GM23338 (cell line): ENCODE results near the gene SLC35A4. TPM values are rescaled to one million over a fixed set of nuclear protein-coding genes. Genes with fewer than 3 reads are reported as not detected.

ENCODE experiments used
- ATAC-seq: fragments of 200-7000 bp; cut with Tn5 transposase; 3 replicates; pipeline ENCODE4 v1.9.1; 2020
- DNase-seq: peaks from one replicate; pipeline ENCODE4 v3.0.0-alpha.2; 2015; ENCODE audit warnings: low spot score
- H2AFZ ChIP-seq: fragments of 200-600 bp; sonication (generic); 2 replicates; pipeline ENCODE4 v1.8.0; 2016; ENCODE audit warnings: antibody characterized with exemption, mild to moderate bottlenecking, moderate library complexity
- H3F3A ChIP-seq: fragments of 200-600 bp; sonication (generic); replicated peaks from 2 replicates; pipeline ENCODE4 v1.8.0; 2017; ENCODE audit warnings: antibody characterized with exemption, mixed run types, low read depth
- H3K27ac ChIP-seq: fragments of 200-600 bp; sonication (generic); 2 replicates; pipeline ENCODE4 v1.6.1; 2016; ENCODE audit warnings: low read depth
- H3K27me3 ChIP-seq: fragments of 200-600 bp; sonication (generic); 2 replicates; pipeline ENCODE4 v1.8.0; 2016; ENCODE audit warnings: mild to moderate bottlenecking, mixed run types, moderate library complexity; ENCODE audit not compliant: insufficient read depth
- H3K36me3 ChIP-seq: fragments of 200-600 bp; sonication (generic); 2 replicates; pipeline ENCODE4 v1.8.0; 2016; ENCODE audit warnings: mild to moderate bottlenecking; ENCODE audit not compliant: insufficient read depth
- H3K4me1 ChIP-seq: fragments of 200-600 bp; sonication (generic); 2 replicates; pipeline ENCODE4 v1.8.0; 2016; ENCODE audit warnings: mild to moderate bottlenecking, moderate library complexity; ENCODE audit not compliant: insufficient read depth
- H3K4me2 ChIP-seq: fragments of 200-600 bp; sonication (generic); 2 replicates; pipeline ENCODE4 v1.7.1; 2017; ENCODE audit warnings: mixed run types
- H3K4me3 ChIP-seq: fragments of 200-600 bp; sonication (generic); 2 replicates; pipeline ENCODE4 v1.6.1; 2016; ENCODE audit warnings: mixed run types
- H3K79me2 ChIP-seq: fragments of 200-600 bp; sonication (generic); replicated peaks from 2 replicates; pipeline ENCODE4 v1.8.0; 2017; ENCODE audit warnings: mild to moderate bottlenecking; ENCODE audit not compliant: insufficient read depth
- H3K9me2 ChIP-seq: fragments of 200-600 bp; sonication (generic); 2 replicates; pipeline ENCODE4 v1.8.0; 2017; ENCODE audit not compliant: insufficient read depth
- H4K20me1 ChIP-seq: fragments of 200-600 bp; sonication (generic); replicated peaks from 2 replicates; pipeline ENCODE4 v1.8.0; 2017; ENCODE audit warnings: mild to moderate bottlenecking; ENCODE audit not compliant: insufficient read depth
- H3K27ac Mint-ChIP-seq: 2 replicates; pipeline ENCODE4 v1.8.0; 2020; ENCODE audit warnings: inconsistent platforms, mild to moderate bottlenecking, moderate library complexity, mixed read lengths
- H3K27me3 Mint-ChIP-seq: 3 replicates; pipeline ENCODE4 v1.8.0; 2022; ENCODE audit warnings: low read depth, mild to moderate bottlenecking, moderate library complexity, mixed read lengths, inconsistent platforms; ENCODE audit not compliant: insufficient read depth, poor library complexity
- H3K36me3 Mint-ChIP-seq: 3 replicates; pipeline ENCODE4 v1.8.0; 2021; ENCODE audit warnings: low read depth, mild to moderate bottlenecking, inconsistent platforms, moderate library complexity, mixed read lengths
- H3K4me1 Mint-ChIP-seq: 3 replicates; pipeline ENCODE4 v1.8.0; 2020; ENCODE audit warnings: mild to moderate bottlenecking, inconsistent platforms, mixed read lengths
- H3K4me3 Mint-ChIP-seq: 3 replicates; pipeline ENCODE4 v1.8.0; 2021; ENCODE audit warnings: moderate library complexity, mild to moderate bottlenecking, inconsistent platforms, mixed read lengths
- H3K9me3 Mint-ChIP-seq: 3 replicates; pipeline ENCODE4 v1.8.0; 2020; ENCODE audit warnings: moderate library complexity, mild to moderate bottlenecking, inconsistent platforms, mixed read lengths
- CREB1 ChIP-seq: fragments of 250-450 bp; sonication (Bioruptor Pico); IDR thresholded peaks from 2 replicates; pipeline ENCODE4 v1.5.0; 2020; ENCODE audit warnings: low read depth, mild to moderate bottlenecking, moderate library complexity
- EZH2 ChIP-seq: fragments of 200-600 bp; sonication (generic); IDR thresholded peaks from one replicate; pipeline ENCODE4 v1.8.0; 2017; ENCODE audit warnings: antibody characterized with exemption, mild to moderate bottlenecking, low read depth; ENCODE audit not compliant: unreplicated experiment
- EZH2phosphoT487 ChIP-seq: fragments of 200-600 bp; sonication (generic); IDR thresholded peaks from one replicate; pipeline ENCODE4 v1.8.1; 2018; ENCODE audit warnings: antibody characterized with exemption; ENCODE audit not compliant: unreplicated experiment
- JUNB ChIP-seq: IDR thresholded peaks from one replicate; pipeline ENCODE4 v1.6.1; 2016; ENCODE audit warnings: antibody characterized with exemption; ENCODE audit not compliant: unreplicated experiment
- NANOG ChIP-seq: IDR thresholded peaks from 2 replicates; pipeline ENCODE4 v1.6.1; 2016; ENCODE audit warnings: antibody characterized with exemption, borderline replicate concordance
- POLR2AphosphoS5 ChIP-seq: IDR thresholded peaks from 2 replicates; pipeline ENCODE4 v1.6.1; 2016; ENCODE audit warnings: antibody characterized with exemption, low read depth
- STAT1 ChIP-seq: IDR thresholded peaks from one replicate; pipeline ENCODE4 v1.6.1; 2016; ENCODE audit warnings: antibody characterized with exemption; ENCODE audit not compliant: unreplicated experiment
- ZNF114 ChIP-seq: fragments of 250-450 bp; sonication (Bioruptor Pico); IDR thresholded peaks from 2 replicates; pipeline ENCODE4 v1.5.0; 2020; ENCODE audit warnings: mild to moderate bottlenecking, moderate library complexity
- ZNF331 ChIP-seq: fragments of 250-450 bp; sonication (Bioruptor Pico); IDR thresholded peaks from 2 replicates; pipeline ENCODE4 v1.5.0; 2020; ENCODE audit warnings: low read depth, mild to moderate bottlenecking, moderate library complexity
- polyA plus RNA-seq: library from polyadenylated mRNA; unstranded; fragments of >200 nt; fragmentation: Nextera tagmentation; extraction: Ambion mirVana; gene quantifications from 2 replicates; pipeline ENCODE4 v1.2.1, GENCODE V29; 2016
- total RNA-seq: library from RNA; depleted of rRNA; stranded (reverse); fragments of >200 nt; shearing (Covaris generic); gene quantifications from 2 replicates; pipeline ENCODE4 v1.2.3, GENCODE V29; 2014
- TF ChIP-seq, protein P1 (sequence below): fragments of 250-450 bp; sonication (Bioruptor Pico); IDR thresholded peaks from 2 replicates; pipeline ENCODE4 v1.5.0; 2020; ENCODE audit warnings: mild to moderate bottlenecking, moderate library complexity
- TF ChIP-seq, protein P2 (sequence below), 2 experiments: fragments of 200-600 bp in 1 of 2; sonication (generic) in 1 of 2; conservative IDR thresholded peaks; 2 replicates each; pipeline versions ENCODE4 v1.5.1 to v1.6.1; 2016 to 2017; ENCODE audit warnings: antibody characterized with exemption in 2 of 2, low read depth in 2 of 2, mild to moderate bottlenecking in 2 of 2, moderate library complexity in 1 of 2
- TF ChIP-seq, protein P3 (sequence below): IDR thresholded peaks from one replicate; pipeline ENCODE4 v1.6.1; 2018; ENCODE audit warnings: antibody characterized with exemption; ENCODE audit not compliant: unreplicated experiment
- TF ChIP-seq, protein P4 (sequence below): IDR thresholded peaks from 2 replicates; pipeline ENCODE4 v1.6.1; 2016; ENCODE audit warnings: antibody characterized with exemption

The SLC35A4 gene
- total and polyA plus RNA-seq, 2 experiments from 2014 or later, result 17.7 to 39.1 TPM

DNA sequence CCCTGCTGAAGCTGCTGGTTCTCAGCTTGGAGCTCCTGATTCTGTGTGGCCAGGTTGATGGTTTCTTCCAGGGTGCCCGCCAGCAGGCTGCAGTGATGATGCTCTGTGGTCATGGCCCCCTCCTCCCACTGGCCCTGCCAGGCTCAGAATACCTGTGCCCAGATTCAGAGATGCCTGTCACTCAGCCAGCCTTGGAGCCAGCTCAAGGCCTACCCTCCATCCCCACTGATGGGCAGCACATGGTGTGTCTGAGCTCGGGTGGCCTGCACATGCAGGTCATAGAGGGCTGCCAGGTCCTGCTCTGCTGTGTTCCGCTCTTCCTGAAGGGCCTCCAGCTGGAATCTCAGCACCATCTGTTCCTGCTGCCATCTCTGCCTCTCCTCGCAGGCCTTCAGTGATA is 5.4 kb downstream of the SLC35A4 start:
- ATAC-seq (no peak), DNase-seq (no peak)
- Mint-ChIP-seq H3K27me3 (peaks cover 8% of the 10 kb centered on the region), H3K4me3 (no peak overlapping the region), H3K27ac (no peak overlapping the region), H3K9me3 (no peaks in the 10 kb centered on the region; the same call in 2 of the 3 replicates), H3K4me1 (no peaks in the 10 kb centered on the region; the same call in 2 of the 3 replicates), H3K36me3 (peaks cover 22% of the 10 kb centered on the region)
- Histone ChIP-seq H2AFZ (no peak overlapping the region), H3F3A (no peaks in the 10 kb centered on the region), H3K79me2 (peaks cover 8% of the 10 kb centered on the region), H3K4me2 (no peak overlapping the region), H3K27ac (no peak overlapping the region), H3K27me3 (no peaks in the 10 kb centered on the region), H3K4me1 (peaks cover 5% of the 10 kb centered on the region; the same call in 1 of the 2 replicates), H4K20me1 (peaks cover 8% of the 10 kb centered on the region; the same call in 1 of the 2 replicates), H3K4me3 (no peak overlapping the region), H3K36me3 (no peaks in the 10 kb centered on the region), H3K9me2 (no peaks in the 10 kb centered on the region)
- TF ChIP-seq STAT1 (no peak), NANOG (no peak), ZNF331 (CRISPR knock-in tag) (no peak), ZNF114 (no peak), JUNB (no peak), POLR2AphosphoS5 (no peak), CREB1 (CRISPR knock-in tag) (no peak), EZH2 (no peak), EZH2phosphoT487 (no peak)
- TF ChIP-seq, protein P1, sequence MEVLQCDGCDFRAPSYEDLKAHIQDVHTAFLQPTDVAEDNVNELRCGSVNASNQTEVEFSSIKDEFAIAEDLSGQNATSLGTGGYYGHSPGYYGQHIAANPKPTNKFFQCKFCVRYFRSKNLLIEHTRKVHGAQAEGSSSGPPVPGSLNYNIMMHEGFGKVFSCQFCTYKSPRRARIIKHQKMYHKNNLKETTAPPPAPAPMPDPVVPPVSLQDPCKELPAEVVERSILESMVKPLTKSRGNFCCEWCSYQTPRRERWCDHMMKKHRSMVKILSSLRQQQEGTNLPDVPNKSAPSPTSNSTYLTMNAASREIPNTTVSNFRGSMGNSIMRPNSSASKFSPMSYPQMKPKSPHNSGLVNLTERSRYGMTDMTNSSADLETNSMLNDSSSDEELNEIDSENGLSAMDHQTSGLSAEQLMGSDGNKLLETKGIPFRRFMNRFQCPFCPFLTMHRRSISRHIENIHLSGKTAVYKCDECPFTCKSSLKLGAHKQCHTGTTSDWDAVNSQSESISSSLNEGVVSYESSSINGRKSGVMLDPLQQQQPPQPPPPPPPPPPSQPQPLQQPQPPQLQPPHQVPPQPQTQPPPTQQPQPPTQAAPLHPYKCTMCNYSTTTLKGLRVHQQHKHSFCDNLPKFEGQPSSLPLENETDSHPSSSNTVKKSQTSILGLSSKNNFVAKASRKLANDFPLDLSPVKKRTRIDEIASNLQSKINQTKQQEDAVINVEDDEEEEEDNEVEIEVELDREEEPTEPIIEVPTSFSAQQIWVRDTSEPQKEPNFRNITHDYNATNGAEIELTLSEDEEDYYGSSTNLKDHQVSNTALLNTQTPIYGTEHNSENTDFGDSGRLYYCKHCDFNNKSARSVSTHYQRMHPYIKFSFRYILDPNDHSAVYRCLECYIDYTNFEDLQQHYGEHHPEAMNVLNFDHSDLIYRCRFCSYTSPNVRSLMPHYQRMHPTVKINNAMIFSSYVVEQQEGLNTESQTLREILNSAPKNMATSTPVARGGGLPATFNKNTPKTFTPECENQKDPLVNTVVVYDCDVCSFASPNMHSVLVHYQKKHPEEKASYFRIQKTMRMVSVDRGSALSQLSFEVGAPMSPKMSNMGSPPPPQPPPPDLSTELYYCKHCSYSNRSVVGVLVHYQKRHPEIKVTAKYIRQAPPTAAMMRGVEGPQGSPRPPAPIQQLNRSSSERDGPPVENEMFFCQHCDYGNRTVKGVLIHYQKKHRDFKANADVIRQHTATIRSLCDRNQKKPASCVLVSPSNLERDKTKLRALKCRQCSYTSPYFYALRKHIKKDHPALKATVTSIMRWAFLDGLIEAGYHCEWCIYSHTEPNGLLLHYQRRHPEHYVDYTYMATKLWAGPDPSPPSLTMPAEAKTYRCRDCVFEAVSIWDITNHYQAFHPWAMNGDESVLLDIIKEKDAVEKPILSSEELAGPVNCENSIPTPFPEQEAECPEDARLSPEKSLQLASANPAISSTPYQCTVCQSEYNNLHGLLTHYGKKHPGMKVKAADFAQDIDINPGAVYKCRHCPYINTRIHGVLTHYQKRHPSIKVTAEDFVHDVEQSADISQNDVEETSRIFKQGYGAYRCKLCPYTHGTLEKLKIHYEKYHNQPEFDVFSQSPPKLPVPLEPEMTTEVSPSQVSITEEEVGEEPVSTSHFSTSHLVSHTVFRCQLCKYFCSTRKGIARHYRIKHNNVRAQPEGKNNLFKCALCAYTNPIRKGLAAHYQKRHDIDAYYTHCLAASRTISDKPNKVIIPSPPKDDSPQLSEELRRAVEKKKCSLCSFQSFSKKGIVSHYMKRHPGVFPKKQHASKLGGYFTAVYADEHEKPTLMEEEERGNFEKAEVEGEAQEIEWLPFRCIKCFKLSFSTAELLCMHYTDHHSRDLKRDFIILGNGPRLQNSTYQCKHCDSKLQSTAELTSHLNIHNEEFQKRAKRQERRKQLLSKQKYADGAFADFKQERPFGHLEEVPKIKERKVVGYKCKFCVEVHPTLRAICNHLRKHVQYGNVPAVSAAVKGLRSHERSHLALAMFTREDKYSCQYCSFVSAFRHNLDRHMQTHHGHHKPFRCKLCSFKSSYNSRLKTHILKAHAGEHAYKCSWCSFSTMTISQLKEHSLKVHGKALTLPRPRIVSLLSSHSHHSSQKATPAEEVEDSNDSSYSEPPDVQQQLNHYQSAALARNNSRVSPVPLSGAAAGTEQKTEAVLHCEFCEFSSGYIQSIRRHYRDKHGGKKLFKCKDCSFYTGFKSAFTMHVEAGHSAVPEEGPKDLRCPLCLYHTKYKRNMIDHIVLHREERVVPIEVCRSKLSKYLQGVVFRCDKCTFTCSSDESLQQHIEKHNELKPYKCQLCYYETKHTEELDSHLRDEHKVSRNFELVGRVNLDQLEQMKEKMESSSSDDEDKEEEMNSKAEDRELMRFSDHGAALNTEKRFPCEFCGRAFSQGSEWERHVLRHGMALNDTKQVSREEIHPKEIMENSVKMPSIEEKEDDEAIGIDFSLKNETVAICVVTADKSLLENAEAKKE (CRISPR knock-in tag), result no peak
- TF ChIP-seq, protein P2, sequence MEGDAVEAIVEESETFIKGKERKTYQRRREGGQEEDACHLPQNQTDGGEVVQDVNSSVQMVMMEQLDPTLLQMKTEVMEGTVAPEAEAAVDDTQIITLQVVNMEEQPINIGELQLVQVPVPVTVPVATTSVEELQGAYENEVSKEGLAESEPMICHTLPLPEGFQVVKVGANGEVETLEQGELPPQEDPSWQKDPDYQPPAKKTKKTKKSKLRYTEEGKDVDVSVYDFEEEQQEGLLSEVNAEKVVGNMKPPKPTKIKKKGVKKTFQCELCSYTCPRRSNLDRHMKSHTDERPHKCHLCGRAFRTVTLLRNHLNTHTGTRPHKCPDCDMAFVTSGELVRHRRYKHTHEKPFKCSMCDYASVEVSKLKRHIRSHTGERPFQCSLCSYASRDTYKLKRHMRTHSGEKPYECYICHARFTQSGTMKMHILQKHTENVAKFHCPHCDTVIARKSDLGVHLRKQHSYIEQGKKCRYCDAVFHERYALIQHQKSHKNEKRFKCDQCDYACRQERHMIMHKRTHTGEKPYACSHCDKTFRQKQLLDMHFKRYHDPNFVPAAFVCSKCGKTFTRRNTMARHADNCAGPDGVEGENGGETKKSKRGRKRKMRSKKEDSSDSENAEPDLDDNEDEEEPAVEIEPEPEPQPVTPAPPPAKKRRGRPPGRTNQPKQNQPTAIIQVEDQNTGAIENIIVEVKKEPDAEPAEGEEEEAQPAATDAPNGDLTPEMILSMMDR (conservative IDR thresholded peaks at IDR 0.05; ENCODE audit: low read depth in 2 of 2), result no peak
- TF ChIP-seq, protein P3, sequence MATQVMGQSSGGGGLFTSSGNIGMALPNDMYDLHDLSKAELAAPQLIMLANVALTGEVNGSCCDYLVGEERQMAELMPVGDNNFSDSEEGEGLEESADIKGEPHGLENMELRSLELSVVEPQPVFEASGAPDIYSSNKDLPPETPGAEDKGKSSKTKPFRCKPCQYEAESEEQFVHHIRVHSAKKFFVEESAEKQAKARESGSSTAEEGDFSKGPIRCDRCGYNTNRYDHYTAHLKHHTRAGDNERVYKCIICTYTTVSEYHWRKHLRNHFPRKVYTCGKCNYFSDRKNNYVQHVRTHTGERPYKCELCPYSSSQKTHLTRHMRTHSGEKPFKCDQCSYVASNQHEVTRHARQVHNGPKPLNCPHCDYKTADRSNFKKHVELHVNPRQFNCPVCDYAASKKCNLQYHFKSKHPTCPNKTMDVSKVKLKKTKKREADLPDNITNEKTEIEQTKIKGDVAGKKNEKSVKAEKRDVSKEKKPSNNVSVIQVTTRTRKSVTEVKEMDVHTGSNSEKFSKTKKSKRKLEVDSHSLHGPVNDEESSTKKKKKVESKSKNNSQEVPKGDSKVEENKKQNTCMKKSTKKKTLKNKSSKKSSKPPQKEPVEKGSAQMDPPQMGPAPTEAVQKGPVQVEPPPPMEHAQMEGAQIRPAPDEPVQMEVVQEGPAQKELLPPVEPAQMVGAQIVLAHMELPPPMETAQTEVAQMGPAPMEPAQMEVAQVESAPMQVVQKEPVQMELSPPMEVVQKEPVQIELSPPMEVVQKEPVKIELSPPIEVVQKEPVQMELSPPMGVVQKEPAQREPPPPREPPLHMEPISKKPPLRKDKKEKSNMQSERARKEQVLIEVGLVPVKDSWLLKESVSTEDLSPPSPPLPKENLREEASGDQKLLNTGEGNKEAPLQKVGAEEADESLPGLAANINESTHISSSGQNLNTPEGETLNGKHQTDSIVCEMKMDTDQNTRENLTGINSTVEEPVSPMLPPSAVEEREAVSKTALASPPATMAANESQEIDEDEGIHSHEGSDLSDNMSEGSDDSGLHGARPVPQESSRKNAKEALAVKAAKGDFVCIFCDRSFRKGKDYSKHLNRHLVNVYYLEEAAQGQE, result no peak
- TF ChIP-seq, protein P4, sequence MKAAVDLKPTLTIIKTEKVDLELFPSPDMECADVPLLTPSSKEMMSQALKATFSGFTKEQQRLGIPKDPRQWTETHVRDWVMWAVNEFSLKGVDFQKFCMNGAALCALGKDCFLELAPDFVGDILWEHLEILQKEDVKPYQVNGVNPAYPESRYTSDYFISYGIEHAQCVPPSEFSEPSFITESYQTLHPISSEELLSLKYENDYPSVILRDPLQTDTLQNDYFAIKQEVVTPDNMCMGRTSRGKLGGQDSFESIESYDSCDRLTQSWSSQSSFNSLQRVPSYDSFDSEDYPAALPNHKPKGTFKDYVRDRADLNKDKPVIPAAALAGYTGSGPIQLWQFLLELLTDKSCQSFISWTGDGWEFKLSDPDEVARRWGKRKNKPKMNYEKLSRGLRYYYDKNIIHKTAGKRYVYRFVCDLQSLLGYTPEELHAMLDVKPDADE, result no peak
